Memory B cell (primary cell): ENCODE results near the gene EPB41L2.

Experiments used
- ATAC-seq: fragments of 150-1000 bp; cut with Tn5 transposase; 2 replicates; pipeline ENCODE4 v1.10.0; 2021; ENCODE audit warnings: low read depth, mild to moderate bottlenecking, moderate library complexity
- DNase-seq, 2 donors: peaks; one replicate each; pipeline ENCODE4 v3.0.0; 2022; ENCODE audit warnings: low spot score in 2 of 2
- H3K27ac Mint-ChIP-seq: one replicate; pipeline ENCODE4 v1.8.0; 2022; ENCODE audit warnings: mild to moderate bottlenecking, moderate library complexity, mixed read lengths
- H3K27me3 Mint-ChIP-seq: one replicate; pipeline ENCODE4 v1.8.0; 2022; ENCODE audit warnings: mixed read lengths
- H3K36me3 Mint-ChIP-seq: one replicate; pipeline ENCODE4 v1.8.0; 2022; ENCODE audit warnings: mild to moderate bottlenecking, mixed read lengths
- H3K4me1 Mint-ChIP-seq: one replicate; pipeline ENCODE4 v1.8.0; 2022; ENCODE audit warnings: mixed read lengths
- H3K4me3 Mint-ChIP-seq: one replicate; pipeline ENCODE4 v1.8.0; 2022; ENCODE audit warnings: mild to moderate bottlenecking, moderate library complexity, mixed read lengths
- H3K9me3 Mint-ChIP-seq: one replicate; pipeline ENCODE4 v1.8.0; 2022; ENCODE audit warnings: mixed read lengths

Gene EPB41L2

DNA sequence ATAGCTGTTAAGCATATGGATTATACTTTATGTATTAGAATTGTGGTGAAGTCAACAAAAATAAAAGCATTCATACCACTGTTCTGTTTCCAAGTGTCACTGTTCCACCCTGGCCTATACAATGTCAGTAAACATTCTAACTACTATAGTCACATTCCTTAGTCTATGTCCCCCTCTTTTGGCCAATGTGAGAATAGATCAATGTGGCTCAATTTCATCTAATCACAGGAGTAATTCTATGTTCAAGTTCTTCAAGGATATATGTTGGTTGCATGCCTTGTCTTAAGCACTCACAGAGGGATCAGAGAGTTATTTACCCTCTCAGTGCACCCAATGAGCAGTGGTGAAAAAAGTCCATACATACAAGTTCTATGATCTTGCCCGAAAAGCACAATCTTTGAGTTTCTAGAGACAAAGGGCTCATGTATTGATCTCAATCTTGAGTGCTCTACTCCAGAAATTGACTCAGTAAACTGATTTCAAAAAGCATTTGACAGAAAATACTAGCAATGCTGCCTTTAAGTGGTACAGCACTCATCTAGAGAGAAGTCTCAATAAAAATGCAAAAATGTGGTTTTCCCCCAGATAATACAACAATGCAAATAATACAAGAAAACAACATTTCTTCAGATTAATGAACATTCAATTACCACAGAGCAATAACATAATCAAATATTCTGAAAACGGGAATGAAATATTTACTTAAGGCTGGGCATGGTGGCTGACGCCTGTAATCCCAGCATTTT lies 219.3 kb downstream of the EPB41L2 start:
- DNase-seq (peak in 1 of 2 donors; percentile 7), ATAC-seq (peak; percentile 56)
- Mint-ChIP-seq H3K9me3 (no peaks in the 10 kb centered on the region), H3K4me1 (peaks cover 11% of the 10 kb centered on the region), H3K27me3 (no peaks in the 10 kb centered on the region), H3K36me3 (peaks cover 2% of the 10 kb centered on the region), H3K4me3 (no peak overlapping the region), H3K27ac (no peak overlapping the region)

DNA sequence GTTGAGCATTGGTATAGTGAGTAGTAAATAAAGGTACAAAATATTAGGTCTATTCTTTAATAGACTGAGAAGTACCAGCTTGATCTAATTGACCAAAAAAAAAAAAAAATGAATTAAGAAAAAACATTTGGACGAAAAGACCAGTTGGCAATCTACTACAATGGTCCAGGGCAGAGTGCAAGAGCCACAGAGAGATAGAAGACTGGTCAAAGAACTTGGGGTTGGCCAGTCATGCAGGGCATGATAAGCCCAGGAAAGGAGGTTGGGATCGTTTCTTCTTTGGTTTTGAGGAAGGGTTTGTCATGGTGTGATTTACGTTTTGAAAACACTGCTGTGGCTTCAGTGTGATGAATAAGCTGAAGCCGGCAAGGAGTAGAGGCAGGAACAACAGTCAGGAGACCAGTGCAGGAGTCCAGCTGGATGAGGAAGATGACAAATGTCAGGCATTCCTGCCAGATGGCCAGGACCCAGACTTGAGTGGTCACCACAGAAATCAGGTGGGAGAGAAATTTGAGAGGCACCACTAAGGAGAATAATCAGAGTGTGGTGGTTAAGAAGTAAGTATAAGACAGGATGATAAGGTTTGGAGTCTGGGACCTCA lies 221.8 kb downstream of the EPB41L2 start:
- no peaks in the 10 kb centered on the region for H3K9me3 Mint-ChIP-seq
- ATAC-seq: no peak

DNA sequence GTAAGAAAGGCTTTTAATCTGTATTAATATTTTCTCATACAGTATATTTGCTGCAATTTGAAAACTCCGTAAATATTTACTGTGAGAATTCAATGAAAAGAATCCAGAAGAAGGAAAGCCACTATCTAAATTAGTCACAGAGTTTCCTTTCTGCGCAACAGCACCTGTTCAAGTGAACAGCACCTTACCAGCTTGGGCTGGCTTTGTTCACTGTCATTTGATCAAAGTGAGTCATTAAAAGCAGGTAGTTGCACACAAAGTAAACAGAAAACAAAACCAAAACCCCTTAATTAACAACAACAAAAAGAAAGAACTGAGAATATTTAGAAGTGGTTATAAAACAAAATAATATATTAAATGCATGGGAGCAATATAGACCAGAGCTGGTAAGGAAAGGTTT lies 223.0 kb downstream of the EPB41L2 start:
- no peaks in the 10 kb centered on the region for H3K9me3 Mint-ChIP-seq
- DNase-seq: no peak
- H3K4me3 Mint-ChIP-seq: no peak overlapping the region
- ATAC-seq: no peak
- peaks cover 4% of the 10 kb centered on the region for H3K36me3 Mint-ChIP-seq
- no peaks in the 10 kb centered on the region for H3K4me1 Mint-ChIP-seq
- no peaks in the 10 kb centered on the region for H3K27me3 Mint-ChIP-seq
- H3K27ac Mint-ChIP-seq: no peak overlapping the region

More for the DNA sequence above, 221.8 kb downstream of the EPB41L2 start:
- H3K36me3 Mint-ChIP-seq: peaks cover 4% of the 10 kb centered on the region
- no peak overlapping the region for H3K27ac Mint-ChIP-seq
- no peaks in the 10 kb centered on the region for H3K4me1 Mint-ChIP-seq
- no peak overlapping the region for H3K4me3 Mint-ChIP-seq
- DNase-seq: no peak
- no peaks in the 10 kb centered on the region for H3K27me3 Mint-ChIP-seq

DNA sequence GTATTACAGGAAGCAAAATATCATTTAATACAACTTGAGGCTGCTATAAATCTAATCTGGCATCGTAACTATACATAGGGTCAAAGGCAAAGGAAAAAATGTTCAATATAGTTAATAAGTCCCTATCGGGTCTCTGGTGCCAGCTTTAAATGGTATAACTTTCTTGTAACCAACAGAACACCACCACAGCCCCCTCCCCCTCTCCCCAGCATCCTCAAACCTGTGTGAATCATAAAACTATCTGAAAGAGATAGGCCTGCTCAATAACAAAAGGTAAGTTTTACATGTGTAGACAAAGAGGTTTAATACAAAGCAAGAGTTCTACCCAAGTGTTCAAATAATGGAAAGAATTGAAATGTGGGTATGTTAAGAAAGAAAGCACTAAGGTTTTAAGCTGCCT lies 223.7 kb downstream of the EPB41L2 start:
- H3K36me3 Mint-ChIP-seq: peaks cover 4% of the 10 kb centered on the region
- no peaks in the 10 kb centered on the region for H3K4me1 Mint-ChIP-seq
- no peak for DNase-seq

DNA sequence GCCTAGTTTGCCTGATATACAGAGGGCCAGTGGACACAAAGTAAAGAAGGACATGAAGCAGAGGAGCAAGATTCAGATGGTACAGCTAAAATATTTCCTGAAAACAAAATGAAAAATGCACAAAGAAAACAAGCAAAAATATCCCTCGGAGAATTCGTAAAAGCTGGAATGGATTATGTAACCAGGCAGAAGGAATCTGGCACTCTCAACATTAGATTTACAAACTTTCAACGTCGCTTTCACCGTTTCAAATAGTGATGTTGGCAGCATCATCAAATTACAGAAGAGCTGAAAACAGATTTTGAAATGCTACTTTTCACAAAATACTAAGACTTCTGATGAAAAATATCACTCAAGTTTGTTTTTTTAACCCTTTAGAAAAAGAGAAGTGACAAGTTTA lies 224.1 kb downstream of the EPB41L2 start:
- H3K4me3 Mint-ChIP-seq: no peak overlapping the region
- ATAC-seq (no peak), DNase-seq (no peak)
- no peaks in the 10 kb centered on the region for H3K27me3 Mint-ChIP-seq
- H3K9me3 Mint-ChIP-seq: no peaks in the 10 kb centered on the region
- H3K36me3 Mint-ChIP-seq: peaks cover 4% of the 10 kb centered on the region
- H3K4me1 Mint-ChIP-seq: no peaks in the 10 kb centered on the region
- no peak overlapping the region for H3K27ac Mint-ChIP-seq

More for the DNA sequence above, 223.7 kb downstream of the EPB41L2 start:
- Mint-ChIP-seq H3K27ac (no peak overlapping the region), H3K4me3 (no peak overlapping the region), H3K9me3 (no peaks in the 10 kb centered on the region), H3K27me3 (no peaks in the 10 kb centered on the region)
- no peak for ATAC-seq

DNA sequence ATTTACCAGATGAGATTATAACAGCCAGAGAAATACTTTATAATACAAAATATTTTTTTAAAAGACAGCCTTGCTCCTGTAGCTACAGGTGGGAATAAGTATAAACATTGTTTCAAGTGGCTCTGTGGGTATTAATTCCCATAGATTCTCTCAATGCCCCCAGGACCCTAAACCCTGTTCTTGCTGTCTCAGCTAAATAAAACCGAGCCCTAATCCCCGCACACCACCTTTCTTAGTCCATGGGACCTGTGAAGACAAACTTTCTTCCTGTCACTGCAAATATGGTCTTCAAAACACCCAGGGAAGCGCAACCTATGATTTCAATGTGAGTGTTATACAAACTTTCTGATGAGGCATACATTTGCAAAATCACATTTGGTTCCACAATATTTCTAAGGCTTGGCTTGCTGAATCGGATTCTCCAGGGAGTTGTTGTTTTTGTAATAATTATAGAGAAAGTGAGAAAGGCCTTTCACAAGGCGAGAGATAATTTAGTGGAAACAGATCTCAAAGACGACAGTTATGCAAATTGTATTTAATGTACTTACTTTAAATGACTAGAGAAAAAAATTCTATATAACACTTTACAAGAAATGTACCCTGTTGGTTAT lies 224.7 kb downstream of the EPB41L2 start:
- ATAC-seq: no peak

DNA sequence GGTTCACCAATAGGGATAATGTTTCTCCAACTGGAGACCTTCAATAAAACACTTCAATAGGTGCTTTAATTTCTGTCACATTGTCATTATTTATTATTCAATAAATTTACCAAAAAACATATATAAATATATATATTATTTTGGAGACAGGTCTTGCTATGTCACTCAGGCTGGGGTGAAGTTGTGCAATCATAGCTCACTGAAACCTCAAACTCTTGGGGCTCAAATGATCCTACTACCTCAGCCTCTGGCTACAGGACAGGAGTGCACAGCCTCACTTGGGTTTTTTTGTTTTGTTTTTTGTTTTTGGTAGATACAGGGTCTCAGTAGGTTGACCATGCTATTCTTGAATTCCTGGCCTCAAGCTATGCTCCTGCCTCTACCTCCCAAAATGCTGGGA lies 226.0 kb downstream of the EPB41L2 start:
- Mint-ChIP-seq H3K27ac (no peak overlapping the region), H3K4me1 (no peaks in the 10 kb centered on the region), H3K4me3 (no peak overlapping the region), H3K27me3 (no peaks in the 10 kb centered on the region), H3K9me3 (no peaks in the 10 kb centered on the region), H3K36me3 (peaks cover 4% of the 10 kb centered on the region)
- DNase-seq (no peak), ATAC-seq (no peak)

More for the DNA sequence above, 224.7 kb downstream of the EPB41L2 start:
- DNase-seq: no peak
- H3K36me3 Mint-ChIP-seq: peaks cover 4% of the 10 kb centered on the region
- H3K27me3 Mint-ChIP-seq: no peaks in the 10 kb centered on the region
- no peak overlapping the region for H3K27ac Mint-ChIP-seq
- H3K4me3 Mint-ChIP-seq: no peak overlapping the region
- no peaks in the 10 kb centered on the region for H3K4me1 Mint-ChIP-seq
- no peaks in the 10 kb centered on the region for H3K9me3 Mint-ChIP-seq

DNA sequence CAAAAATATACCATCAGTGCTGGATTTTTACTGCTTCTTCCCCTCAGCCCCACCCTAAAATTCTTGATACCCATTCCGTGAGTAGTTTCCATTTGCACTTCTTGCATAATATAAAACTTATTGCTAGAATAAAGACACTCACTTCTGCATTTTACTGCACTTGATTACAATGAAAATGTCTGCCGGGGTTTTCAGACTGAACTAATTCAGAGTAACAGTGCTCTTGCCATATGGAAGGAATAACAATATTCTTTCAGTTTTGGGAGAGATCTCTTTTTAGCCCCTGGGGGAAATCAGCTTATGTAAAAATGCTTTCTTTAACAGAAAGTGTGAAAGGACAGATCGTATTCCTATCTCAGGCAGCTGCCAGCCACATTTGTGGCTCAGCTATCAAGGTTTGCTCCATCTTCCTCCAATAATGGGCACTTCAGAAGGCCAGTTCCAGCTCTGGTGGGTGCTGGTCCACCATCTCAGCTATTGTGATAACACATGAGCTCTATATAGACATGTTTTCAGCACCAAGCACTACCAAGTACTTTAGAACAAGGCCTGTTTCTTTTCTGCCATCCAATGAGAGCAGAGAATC lies 226.9 kb downstream of the EPB41L2 start:
- no peak for DNase-seq
- Mint-ChIP-seq H3K4me1 (no peaks in the 10 kb centered on the region), H3K36me3 (peaks cover 2% of the 10 kb centered on the region), H3K4me3 (no peak overlapping the region), H3K27me3 (no peaks in the 10 kb centered on the region), H3K27ac (no peak overlapping the region), H3K9me3 (no peaks in the 10 kb centered on the region)
- no peak for ATAC-seq

DNA sequence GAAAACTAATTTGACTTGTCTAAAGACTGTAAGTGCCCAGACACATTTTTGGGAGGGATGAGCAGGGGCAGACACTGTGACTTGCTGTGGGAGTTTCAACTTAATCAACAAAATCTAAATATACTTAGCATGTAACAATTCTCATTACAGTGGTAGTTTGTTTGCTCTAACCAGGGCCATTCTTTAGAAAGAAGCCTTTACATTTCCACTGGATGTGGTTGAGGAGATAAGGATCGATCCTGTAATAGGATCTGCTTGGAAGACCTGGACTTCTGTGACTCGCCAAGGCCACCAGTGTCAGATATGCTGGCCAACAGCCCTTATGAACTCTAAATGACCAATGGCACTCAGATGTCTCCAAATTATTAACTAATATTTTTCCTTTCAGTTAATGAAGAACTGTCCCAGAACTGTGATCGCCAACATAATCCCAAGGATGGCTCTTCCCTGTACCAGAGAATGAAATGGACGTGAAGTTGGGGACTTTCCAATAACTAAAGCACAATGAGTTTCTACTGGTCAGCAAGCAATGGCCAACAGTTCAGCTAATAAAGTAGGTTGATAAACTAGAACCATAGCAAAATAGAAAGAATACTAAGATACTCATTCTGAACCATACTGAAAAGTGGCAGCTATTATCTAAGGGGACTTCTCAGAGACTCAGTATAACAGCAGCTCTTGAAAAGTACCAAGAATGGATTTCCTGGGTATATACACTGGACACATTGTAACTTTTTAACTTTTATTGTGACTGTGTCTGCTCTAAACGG lies 228.4 kb downstream of the EPB41L2 start:
- H3K4me1 Mint-ChIP-seq: no peaks in the 10 kb centered on the region
- DNase-seq (no peak), ATAC-seq (no peak)
- H3K9me3 Mint-ChIP-seq: no peaks in the 10 kb centered on the region
- no peak overlapping the region for H3K27ac Mint-ChIP-seq
- no peaks in the 10 kb centered on the region for H3K27me3 Mint-ChIP-seq
- no peak overlapping the region for H3K4me3 Mint-ChIP-seq
- H3K36me3 Mint-ChIP-seq: peaks cover 2% of the 10 kb centered on the region

DNA sequence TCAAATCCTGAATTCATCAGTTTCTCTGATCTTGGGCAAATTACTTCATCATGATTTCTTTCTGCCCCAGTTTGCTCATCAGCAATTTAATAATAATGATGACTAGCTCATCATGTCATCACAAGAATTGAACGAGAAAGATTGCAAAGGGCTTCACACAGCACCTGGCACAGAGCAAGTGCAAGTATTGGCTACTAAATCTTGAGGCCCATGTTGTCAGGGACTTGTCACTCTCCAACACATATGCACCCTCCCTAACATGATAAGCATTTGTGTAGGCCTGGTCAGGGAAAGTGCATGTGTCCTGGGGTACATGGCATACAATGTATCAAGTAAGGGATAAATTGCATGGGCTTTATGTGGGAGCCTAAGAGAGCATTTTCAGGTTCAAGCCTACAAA lies 229.5 kb downstream of the EPB41L2 start:
- no peaks in the 10 kb centered on the region for H3K4me1 Mint-ChIP-seq
- ATAC-seq (no peak), DNase-seq (no peak)
- H3K27ac Mint-ChIP-seq: no peak overlapping the region
- no peak overlapping the region for H3K4me3 Mint-ChIP-seq
- peaks cover 2% of the 10 kb centered on the region for H3K36me3 Mint-ChIP-seq
- no peaks in the 10 kb centered on the region for H3K9me3 Mint-ChIP-seq
- H3K27me3 Mint-ChIP-seq: no peaks in the 10 kb centered on the region

DNA sequence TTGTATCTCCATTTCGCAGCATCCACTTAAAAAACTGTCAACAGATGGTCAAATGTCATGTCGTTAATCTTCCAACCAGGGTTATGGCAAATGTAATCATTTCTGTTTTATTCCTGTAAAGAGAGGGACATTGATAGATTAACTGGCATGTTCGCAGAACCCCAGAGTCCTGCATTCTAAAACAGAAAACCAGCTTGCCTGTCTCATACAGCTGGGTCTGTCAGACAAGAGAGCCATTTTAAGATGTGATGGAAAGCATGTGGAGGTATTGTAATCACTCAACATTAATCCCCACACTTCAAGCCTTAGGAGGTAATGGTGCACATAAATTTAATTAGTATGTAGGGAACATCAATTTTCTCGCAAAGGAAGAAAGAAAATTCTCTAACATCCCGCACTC lies 231.4 kb downstream of the EPB41L2 start:
- H3K4me1 Mint-ChIP-seq: no peaks in the 10 kb centered on the region
- H3K4me3 Mint-ChIP-seq: no peak overlapping the region
- no peak overlapping the region for H3K27ac Mint-ChIP-seq
- ATAC-seq (no peak), DNase-seq (no peak)
- no peaks in the 10 kb centered on the region for H3K9me3 Mint-ChIP-seq
- H3K27me3 Mint-ChIP-seq: no peaks in the 10 kb centered on the region
- no peaks in the 10 kb centered on the region for H3K36me3 Mint-ChIP-seq

DNA sequence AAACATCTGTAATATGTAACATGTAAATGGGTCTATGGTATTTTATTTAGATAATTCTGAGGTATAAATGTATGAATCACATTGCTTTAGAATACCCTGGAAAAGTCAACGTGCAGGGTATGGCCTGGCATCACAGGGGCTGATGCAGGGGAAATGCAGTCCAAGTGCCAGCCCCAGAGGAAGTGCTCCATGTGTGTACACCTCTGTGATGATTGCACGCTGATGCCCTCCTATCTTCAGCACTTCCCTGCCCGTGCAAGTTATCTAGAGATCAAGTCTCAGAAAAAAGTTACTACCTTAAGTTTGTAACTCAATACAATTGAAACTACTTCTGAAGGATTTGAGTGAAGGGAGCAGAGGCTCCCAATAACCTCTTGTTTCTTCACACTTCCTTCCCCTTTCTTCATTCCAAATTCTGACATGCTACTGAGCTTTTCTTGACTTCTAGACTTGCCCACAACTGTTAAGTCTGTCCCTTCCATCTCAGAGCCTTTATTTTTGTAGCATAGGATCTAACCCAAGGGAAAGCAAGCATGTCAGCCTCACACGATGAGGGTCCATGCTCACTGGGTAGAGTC lies 233.6 kb downstream of the EPB41L2 start:
- no peaks in the 10 kb centered on the region for H3K4me1 Mint-ChIP-seq
- DNase-seq: no peak
- H3K9me3 Mint-ChIP-seq: no peaks in the 10 kb centered on the region
- H3K4me3 Mint-ChIP-seq: no peak overlapping the region
- ATAC-seq: no peak
- H3K36me3 Mint-ChIP-seq: no peaks in the 10 kb centered on the region
- peaks cover 2% of the 10 kb centered on the region for H3K27me3 Mint-ChIP-seq
- H3K27ac Mint-ChIP-seq: no peak overlapping the region

DNA sequence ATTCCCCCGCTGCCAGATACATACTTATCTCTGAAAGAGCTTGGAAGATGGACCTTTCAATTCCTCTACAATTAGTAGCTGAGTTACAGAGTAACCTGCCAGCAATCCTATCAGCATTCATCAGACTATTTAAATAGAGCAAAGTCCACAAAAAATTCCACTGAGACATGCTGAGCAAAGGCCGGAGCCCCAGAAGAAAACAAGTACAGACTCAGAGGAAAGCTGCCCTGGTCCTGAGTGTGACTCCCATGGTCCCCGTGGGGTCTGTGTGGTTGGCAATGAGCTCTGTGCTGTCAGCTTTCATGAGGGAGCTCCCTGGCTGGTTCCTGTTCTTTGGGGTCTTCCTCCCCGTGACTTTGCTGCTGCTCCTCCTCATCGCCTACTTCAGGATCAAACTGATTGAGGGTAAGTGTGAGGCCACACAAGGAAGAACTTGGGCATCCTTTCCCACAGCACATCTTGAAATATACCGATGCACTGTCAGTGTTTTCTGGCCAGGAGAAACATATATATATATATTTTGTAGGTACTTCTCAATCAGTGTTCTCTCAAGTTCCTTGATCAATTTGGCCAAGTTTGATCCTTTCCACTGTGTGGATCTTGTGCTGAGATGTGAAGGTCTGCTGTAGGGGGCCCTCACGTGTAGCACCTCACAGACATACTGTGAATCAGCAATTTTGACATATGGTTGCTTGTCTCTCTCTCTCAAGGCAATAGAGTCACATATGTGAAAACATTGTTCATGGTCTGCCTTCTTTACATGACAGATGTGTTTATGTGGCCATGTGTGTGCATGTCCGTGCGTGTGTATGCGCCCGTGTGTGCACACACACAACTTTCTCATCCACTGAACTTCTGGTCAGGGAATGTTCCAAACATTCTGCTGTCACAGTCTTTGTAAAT lies 235.5 kb downstream of the EPB41L2 start, which contains the start of gene SMLR1:
Gene SMLR1, plus strand, starts transcription at position 160 of the 903 bp plus-strand sequence. Its CDS starts 8 bp downstream, at position 168.
- ATAC-seq (no peak), DNase-seq (no peak)
- Mint-ChIP-seq H3K4me1 (no peaks in the 10 kb centered on the region), H3K4me3 (no peak within 1 kb of the TSS), H3K27ac (no peak within 1 kb of the TSS), H3K9me3 (no peaks in the 10 kb centered on the region), H3K36me3 (no peaks in the 10 kb centered on the region), H3K27me3 (peaks cover 2% of the 10 kb centered on the region)
